GM11168 (cell line): ENCODE data around the gene DAB2IP.

ENCODE experiments used
- in situ Hi-C: fragments of 300-500 bp; cut with MboI; formaldehyde crosslinking; loops from one replicate; pipeline ENCODE4 v1.12.0; 2022; ENCODE audit warnings: low sequenced_read_pairs; ENCODE audit not compliant: unreplicated experiment

The DAB2IP gene

GRCh38 chr9:121698627-121699570 is 47.5 kb downstream of the DAB2IP start:
- in situ Hi-C loops: no loop called here

GRCh38 chr9:121699571-121700164 is 48.2 kb downstream of the DAB2IP start:
- in situ Hi-C loops: no loop called here

GRCh38 chr9:121700165-121700831 is 48.9 kb downstream of the DAB2IP start:
- in situ Hi-C loops: no loop called here

DNA sequence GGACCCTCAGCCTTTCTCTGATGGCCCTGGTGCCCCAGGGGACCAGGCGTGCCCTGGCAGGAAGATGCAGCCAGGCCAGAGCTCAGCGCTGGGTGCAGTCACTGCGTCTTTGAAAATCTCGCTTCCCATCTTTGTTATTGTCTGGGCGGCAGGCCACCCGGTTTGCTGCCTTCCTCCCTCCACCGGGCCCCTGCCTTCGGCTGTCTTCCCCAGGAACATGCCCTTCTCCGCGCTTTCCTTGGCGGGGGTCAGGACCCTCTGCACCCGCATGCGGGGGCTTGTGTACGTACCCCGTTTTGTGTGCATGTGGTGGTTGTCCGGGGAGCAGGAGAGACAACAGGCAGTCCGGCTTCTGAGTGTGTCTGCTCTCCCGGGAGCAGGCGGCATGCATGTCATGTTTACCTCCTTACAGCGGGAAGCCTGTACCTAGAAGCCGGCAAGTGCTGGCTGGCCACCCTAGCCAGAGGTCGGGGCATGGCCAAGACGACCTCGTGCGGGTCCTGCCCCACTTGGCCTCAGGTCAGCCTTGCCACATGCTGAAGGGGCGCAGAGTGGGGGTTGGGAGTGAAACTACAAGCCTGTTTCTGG is 49.5 kb downstream of the DAB2IP start:
- in situ Hi-C loops: no loop called here

- in situ Hi-C loops: no loop called here
Observed at GRCh38 chr9:121701736-121702261, 50.4 kb downstream of the DAB2IP start.

DNA sequence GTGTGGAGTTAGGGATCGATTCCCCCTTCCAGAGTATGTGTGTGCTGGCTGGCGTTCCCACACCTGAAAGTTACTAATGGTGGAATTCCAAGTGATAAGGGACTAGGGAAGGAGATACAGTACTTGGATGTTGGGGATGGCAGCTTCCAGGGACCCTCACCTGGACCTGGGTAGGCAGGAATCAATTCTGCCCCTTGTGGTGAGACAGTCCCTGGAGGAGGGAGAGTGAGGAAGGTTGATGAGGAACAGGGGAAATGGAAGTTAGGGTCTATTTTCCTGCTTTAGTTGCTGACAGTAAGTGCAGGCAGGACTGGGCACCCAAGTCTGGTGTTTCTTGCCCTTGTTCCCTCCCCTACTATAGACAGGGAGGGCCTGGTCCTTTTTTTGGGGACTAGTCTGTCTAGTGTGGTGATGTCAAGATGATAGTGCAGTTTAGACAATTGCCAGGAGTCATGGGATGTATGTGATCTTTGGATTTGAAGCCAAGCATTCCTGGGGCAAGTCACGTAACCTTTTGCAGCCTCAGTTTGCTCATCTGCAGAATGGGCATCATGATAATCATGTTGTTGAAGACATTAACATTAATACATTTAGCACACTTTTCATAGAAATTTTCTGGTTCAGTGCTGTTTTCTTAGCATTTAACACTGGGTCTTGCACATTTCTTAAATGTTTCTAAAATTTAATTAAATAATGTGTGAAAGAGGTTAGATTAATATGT is 51.7 kb downstream of the DAB2IP start:
- in situ Hi-C loops: no loop called here

DNA sequence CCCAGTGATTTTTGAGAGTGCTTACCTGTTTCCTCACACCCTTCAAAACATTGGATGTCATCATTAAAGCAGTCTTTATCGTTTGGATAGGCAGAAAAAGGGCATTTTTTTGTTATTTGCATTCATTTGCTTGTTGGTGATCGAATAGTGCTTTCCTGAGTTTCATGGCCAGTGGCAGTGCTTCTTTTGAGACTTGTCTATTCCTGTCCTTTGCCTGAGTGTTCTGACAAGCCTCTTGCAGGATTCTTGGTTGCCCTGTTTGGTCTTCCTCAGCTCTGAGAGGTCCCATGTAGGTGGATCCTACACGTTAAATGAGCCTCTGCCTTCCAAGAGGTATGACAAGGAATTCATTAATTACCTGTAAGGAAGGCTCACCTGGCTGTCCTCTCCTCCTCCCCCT is 52.8 kb downstream of the DAB2IP start:
- in situ Hi-C loops: no loop called here

- in situ Hi-C loops: no loop called here
Observed at GRCh38 chr9:121706149-121706750, 54.8 kb downstream of the DAB2IP start.

- in situ Hi-C loops: no loop called here
Observed at GRCh38 chr9:121707477-121708424, 56.3 kb downstream of the DAB2IP start.

DNA sequence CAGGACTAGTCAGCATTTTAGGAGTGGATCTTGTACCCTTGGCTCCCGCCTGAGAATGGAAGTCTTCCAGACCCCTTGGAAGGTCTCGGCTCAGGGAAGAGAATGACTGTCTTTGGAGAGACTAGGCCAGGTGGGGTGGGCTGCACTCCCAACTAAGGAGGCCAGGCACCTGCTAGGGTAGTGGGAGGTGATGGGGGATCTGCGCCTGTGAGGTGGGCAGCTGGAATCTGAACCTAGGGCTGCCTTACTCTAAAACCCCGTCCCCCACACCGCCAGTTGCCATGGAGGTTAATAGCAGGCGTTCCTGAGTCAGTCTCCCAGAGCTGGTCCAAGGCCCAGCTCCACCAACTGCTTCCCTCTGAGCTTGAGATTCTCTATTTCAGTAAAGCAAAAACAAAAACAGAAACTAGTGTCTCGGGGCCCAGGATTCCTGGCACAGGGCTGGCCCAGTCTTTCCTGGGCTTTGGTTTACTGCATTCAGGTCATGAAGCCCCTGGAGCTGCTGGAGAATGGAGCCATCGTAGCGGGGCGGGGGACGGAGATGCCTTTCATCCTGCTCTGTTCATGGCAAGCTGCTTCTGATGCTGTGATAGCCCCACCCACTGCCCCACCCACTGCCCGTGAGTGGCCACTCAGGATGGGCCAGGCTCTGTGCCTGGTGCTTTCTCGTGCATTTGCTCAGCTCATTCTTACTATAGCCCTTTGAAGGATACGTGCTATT is 57.5 kb downstream of the DAB2IP start:
- in situ Hi-C loops: no loop called here

DNA sequence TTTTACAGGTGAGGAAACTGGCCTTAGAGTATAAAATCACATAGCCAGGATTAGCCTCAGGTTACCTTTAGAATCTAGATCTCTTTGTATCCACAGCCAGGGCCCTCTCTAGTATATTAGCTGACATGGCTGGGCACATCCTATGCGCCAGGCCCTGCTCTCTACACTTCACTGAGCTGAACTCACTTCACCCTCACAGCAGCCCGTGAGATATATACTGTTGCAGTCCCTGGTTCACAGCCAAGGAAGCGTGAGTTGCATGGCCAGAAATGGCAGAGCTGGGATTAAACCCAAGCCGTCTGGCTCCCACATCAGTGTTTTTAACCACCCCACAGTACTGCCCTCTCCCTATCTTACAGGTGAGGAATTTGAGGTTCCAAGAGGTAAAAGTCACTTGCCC is 58.4 kb downstream of the DAB2IP start:
- in situ Hi-C loops: no loop called here

DNA sequence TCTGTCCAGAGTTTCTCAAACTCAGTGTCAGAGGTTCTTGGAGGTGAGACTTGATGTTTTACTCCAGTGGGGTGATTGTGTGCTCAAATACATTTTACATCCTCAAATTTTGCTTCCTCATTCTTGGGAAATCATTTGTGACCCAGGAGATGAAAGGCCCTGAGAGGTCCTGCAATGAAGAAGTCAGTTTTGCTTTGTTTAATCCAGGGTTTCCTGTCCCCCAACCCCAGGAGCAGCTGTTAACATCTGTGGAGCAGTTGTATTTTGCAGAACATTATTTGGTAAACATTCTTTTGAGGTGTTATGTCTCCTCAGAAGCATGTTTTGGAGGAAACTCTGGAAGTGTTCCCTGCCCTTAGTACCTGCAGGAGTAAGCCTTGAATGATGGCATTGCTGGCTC is 59.8 kb downstream of the DAB2IP start:
- in situ Hi-C loops: no loop called here

DNA sequence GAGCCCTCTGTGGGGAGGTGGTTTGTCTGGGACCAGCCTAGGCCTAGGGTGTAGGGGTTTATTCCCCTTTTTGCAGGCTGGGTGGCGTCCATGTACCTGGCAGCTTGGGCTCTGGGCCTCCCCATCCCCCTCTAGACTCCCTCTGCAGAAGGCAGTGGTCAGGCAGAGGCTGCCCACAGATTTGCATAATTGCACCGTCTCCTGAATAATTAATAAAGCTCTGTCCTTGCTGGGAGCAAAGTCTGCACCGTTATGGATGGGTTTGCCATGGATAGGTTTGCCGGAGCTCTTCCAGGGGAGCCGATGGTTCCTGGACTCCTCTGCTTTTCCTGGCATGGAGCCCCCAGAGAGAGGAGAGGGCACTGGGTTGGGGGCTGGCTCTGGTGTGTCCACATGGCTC is 60.4 kb downstream of the DAB2IP start:
- in situ Hi-C loops: no loop called here

GRCh38 chr9:121713400-121714070 is 62.1 kb downstream of the DAB2IP start:
- in situ Hi-C loops: no loop called here

DNA sequence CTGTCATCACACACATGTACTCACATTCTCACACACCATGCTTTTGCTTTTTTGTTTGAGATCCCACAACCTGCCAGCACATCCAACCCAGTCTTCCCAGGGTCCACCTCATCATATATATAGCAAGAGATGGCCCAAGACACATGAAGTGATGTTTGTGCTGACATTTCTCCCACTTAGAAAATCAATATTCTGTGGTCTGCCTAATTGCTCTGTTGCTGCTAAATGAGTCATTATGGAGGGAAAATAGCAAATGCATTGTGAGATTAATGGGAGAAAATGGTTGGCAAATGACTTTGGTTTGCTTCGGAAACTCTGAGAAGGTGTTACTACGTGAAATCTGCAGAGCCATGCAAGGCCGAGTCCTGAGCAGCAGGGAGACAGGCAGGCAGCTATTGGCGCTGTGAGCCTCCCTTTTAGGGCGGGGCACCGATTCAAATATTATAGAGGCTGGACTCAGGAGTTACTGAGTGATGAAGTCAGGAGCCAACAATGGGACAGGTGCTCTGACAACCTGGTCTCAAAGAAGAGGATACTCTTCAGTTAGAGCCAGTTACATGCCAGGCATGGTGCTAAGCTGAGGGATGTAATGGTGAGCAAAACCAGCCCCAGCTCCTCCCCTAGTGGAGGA is 62.8 kb downstream of the DAB2IP start:
- in situ Hi-C loops: no loop called here

DNA sequence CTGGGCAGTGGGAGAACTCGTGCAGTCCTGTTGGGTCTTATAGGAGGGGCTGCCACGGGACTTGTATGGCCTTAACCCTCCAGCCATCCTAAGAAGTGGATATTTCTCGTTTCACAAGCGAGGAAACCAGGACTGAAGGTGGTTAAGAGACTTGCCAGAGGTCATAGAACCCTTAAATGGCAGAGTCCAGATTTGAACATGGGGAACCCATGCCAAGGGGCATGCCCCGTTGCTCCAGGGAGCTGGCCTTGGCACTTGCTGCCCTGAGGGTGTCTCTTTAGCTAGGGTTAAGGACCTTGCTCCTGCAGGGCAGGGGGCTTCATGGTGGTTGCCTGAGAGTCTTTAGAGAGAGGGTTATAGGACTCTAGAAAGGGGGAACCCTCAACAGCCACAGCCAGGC is 63.4 kb downstream of the DAB2IP start:
- in situ Hi-C loops: no loop called here
